MM.1S (cell line): ENCODE data around the gene PRDX2.

ENCODE experiments used
- DNase-seq: peaks from one replicate; pipeline ENCODE4 v3.0.0-alpha.2; 2015
- H2AFZ ChIP-seq: fragments of 300-600 bp; sonication (generic); 2 replicates; pipeline ENCODE4 v1.6.0; 2016; ENCODE audit warnings: antibody characterized with exemption, low read length
- H3F3A ChIP-seq: fragments of 300-600 bp; sonication (generic); 2 replicates; pipeline ENCODE4 v1.6.1; 2016; ENCODE audit warnings: mild to moderate bottlenecking, antibody characterized with exemption, low read length, moderate library complexity, mixed read lengths; ENCODE audit not compliant: insufficient read depth
- H3K27ac ChIP-seq: fragments of 300-600 bp; sonication (generic); 2 replicates; pipeline ENCODE4 v1.5.1; 2016; ENCODE audit warnings: mild to moderate bottlenecking, low read length
- H3K27me3 ChIP-seq: fragments of 300-600 bp; sonication (generic); replicated peaks from 2 replicates; pipeline ENCODE4 v1.6.0; 2016; ENCODE audit warnings: low read length; ENCODE audit not compliant: insufficient read depth
- H3K36me3 ChIP-seq: fragments of 300-600 bp; sonication (generic); replicated peaks from 2 replicates; pipeline ENCODE4 v1.6.1; 2016; ENCODE audit warnings: mild to moderate bottlenecking, low read length, mixed read lengths; ENCODE audit not compliant: insufficient read depth
- H3K4me1 ChIP-seq: fragments of 300-600 bp; sonication (generic); 2 replicates; pipeline ENCODE4 v1.6.1; 2016; ENCODE audit warnings: low read length, mixed read lengths
- H3K4me2 ChIP-seq: fragments of 300-600 bp; sonication (generic); 2 replicates; pipeline ENCODE4 v1.6.0; 2016; ENCODE audit warnings: low read depth, low read length
- H3K4me3 ChIP-seq: fragments of 300-600 bp; sonication (generic); 2 replicates; pipeline ENCODE4 v1.5.1; 2016; ENCODE audit warnings: low read length, mixed read lengths
- H3K79me2 ChIP-seq: fragments of 300-600 bp; sonication (generic); 2 replicates; pipeline ENCODE4 v1.6.1; 2016; ENCODE audit warnings: mixed run types, low read length, mixed read lengths
- H3K9ac ChIP-seq: fragments of 300-600 bp; sonication (generic); 2 replicates; pipeline ENCODE4 v1.6.1; 2016; ENCODE audit warnings: low read length, mixed read lengths
- H3K9me2 ChIP-seq: fragments of 300-600 bp; sonication (generic); replicated peaks from 2 replicates; pipeline ENCODE4 v1.6.1; 2016; ENCODE audit warnings: mild to moderate bottlenecking, low read length, mixed read lengths; ENCODE audit not compliant: insufficient read depth
- H3K9me3 ChIP-seq: fragments of 300-600 bp; sonication (generic); replicated peaks from 2 replicates; pipeline ENCODE4 v1.6.1; 2016; ENCODE audit warnings: mild to moderate bottlenecking, low read length, mixed read lengths; ENCODE audit not compliant: insufficient read depth
- H4K20me1 ChIP-seq: fragments of 300-600 bp; sonication (generic); 2 replicates; pipeline ENCODE4 v1.6.1; 2016; ENCODE audit warnings: mild to moderate bottlenecking, low read length, moderate library complexity, mixed read lengths; ENCODE audit not compliant: insufficient read depth
- EZH2 ChIP-seq: fragments of 300-600 bp; sonication (generic); optimal IDR thresholded peaks from 2 replicates; pipeline ENCODE3; 2017; ENCODE audit warnings: low read depth, mild to moderate bottlenecking, antibody characterized with exemption, low read length, mixed read lengths
- EZH2phosphoT487 ChIP-seq: fragments of 300-600 bp; sonication (generic); IDR thresholded peaks from 2 replicates; pipeline ENCODE4 v1.6.1; 2018; ENCODE audit warnings: antibody characterized with exemption, low read length
- TF ChIP-seq, protein P1 (sequence below): fragments of 300-600 bp; sonication (generic); IDR thresholded peaks from 2 replicates; pipeline ENCODE4 v1.5.1; 2016; ENCODE audit warnings: antibody characterized with exemption, low read length, mixed read lengths

PRDX2 gene

DNA sequence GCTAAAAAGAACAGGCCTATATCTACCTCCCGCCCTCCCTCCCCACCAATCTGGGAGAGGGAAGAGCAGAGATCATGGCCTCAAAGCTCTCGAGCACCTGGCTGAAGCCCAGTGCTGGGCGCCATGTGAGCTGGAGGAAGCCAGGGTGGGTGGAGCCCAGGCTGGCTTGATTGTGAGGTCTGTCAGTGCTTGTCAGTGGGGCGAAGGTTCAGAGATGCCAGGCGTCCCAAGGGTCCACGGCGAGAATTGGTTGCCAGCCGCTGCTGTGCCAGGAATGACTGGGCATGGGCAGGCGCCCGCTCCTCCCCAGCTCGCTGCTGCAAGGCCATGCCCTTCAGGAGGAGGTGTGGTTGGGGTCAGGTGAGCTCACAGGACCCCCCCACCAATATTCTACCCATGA lies 38.5 kb downstream of the PRDX2 start:
- Histone ChIP-seq H3K4me2 (no peak overlapping the region), H3F3A (no peaks in the 10 kb centered on the region), H3K27me3 (no peaks in the 10 kb centered on the region), H3K36me3 (no peaks in the 10 kb centered on the region), H3K4me1 (peaks cover 3% of the 10 kb centered on the region; the same call in 1 of the 2 replicates), H4K20me1 (no peaks in the 10 kb centered on the region), H3K4me3 (no peak overlapping the region), H3K9me3 (no peaks in the 10 kb centered on the region), H2AFZ (no peak overlapping the region), H3K79me2 (no peaks in the 10 kb centered on the region), H3K27ac (no peak overlapping the region), H3K9ac (no peak overlapping the region), H3K9me2 (no peaks in the 10 kb centered on the region)
- no peak for DNase-seq
- TF ChIP-seq EZH2 = no peak
- TF ChIP-seq, protein P1, sequence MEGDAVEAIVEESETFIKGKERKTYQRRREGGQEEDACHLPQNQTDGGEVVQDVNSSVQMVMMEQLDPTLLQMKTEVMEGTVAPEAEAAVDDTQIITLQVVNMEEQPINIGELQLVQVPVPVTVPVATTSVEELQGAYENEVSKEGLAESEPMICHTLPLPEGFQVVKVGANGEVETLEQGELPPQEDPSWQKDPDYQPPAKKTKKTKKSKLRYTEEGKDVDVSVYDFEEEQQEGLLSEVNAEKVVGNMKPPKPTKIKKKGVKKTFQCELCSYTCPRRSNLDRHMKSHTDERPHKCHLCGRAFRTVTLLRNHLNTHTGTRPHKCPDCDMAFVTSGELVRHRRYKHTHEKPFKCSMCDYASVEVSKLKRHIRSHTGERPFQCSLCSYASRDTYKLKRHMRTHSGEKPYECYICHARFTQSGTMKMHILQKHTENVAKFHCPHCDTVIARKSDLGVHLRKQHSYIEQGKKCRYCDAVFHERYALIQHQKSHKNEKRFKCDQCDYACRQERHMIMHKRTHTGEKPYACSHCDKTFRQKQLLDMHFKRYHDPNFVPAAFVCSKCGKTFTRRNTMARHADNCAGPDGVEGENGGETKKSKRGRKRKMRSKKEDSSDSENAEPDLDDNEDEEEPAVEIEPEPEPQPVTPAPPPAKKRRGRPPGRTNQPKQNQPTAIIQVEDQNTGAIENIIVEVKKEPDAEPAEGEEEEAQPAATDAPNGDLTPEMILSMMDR = no peak
- no peak for TF ChIP-seq EZH2phosphoT487

DNA sequence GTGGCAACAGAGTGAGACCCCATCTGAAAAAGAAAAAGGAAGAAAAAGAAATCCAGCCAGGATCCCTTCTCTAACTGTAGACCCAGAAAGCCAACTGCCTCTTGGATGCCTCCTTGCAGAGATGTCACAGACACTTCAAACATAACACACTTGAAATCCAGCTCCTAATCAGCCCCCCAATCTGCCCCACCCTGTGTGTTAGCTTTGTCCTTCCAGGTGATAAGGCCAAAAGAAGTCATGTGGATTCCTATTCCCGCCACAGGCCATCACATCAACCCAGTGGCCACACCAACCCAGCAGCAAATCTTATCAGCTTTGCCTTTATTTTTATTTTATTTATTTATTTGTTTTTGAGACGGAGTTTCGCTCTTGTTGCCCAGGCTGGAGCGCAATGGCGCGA lies 41.9 kb downstream of the PRDX2 start:
- H3K9me3 ChIP-seq = no peaks in the 10 kb centered on the region
- H3K27me3 ChIP-seq = peaks cover 16% of the 10 kb centered on the region
- H3K79me2 ChIP-seq = no peaks in the 10 kb centered on the region
- no peaks in the 10 kb centered on the region for H3F3A ChIP-seq
- no peak overlapping the region for H3K4me2 ChIP-seq
- no peak overlapping the region for H3K27ac ChIP-seq
- no peaks in the 10 kb centered on the region for H3K36me3 ChIP-seq
- H3K9me2 ChIP-seq = no peaks in the 10 kb centered on the region
- H4K20me1 ChIP-seq = no peaks in the 10 kb centered on the region
- no peak overlapping the region for H3K4me3 ChIP-seq
- no peak overlapping the region for H3K9ac ChIP-seq
- no peaks in the 10 kb centered on the region for H3K4me1 ChIP-seq
- no peak for DNase-seq
- no peak for TF ChIP-seq EZH2
- TF ChIP-seq EZH2phosphoT487 = no peak
- TF ChIP-seq, protein P1 = no peak
- H2AFZ ChIP-seq = no peak overlapping the region

DNA sequence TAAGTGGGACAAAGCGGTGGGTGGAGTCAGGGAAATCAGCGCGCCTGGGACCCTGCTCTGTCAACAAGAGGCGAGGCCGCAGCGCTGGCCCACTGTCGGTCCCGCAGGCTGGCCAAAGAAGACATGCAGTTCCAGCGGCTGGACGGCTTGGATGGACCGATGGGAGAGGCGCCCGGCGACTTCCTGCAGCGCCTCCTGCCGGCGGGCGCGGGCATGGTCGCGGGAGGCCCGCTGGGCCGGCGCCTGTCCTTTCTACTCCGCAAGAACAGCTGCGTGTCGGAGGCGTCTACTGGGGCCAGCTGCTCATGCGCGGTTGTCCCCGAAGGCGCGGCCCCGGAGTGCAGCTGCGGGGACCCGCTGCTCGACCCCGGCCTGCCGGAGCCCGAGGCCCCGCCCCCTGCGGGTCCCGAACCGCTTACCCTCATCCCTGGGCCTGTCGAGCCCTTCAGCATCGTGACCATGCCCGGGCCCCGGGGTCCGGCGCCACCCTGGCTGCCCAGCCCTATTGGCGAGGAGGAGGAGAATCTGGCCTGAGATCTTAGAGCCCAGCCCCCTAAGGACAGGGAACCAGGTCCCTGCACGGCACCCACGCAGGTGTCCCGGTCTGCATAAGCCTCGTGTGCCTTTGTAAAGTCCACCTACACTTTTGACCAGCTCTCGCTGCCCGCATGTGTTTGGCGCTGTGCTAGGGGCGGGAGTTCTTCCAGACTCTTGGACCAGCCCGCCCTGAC lies 43.9 kb downstream of the PRDX2 start:
- H3K27ac ChIP-seq = no peak overlapping the region
- peak; percentile 40 for DNase-seq
- TF ChIP-seq, protein P1 = peak; percentile 71
- TF ChIP-seq EZH2 (no peak), EZH2phosphoT487 (no peak)
- H3K27me3 ChIP-seq = peaks cover 33% of the 10 kb centered on the region
- no peaks in the 10 kb centered on the region for H3K4me1 ChIP-seq
- no peaks in the 10 kb centered on the region for H4K20me1 ChIP-seq
- H3K36me3 ChIP-seq = no peaks in the 10 kb centered on the region
- peak overlapping the region; percentile 95 for H3K4me2 ChIP-seq
- peak overlapping the region; percentile 71 for H2AFZ ChIP-seq
- H3F3A ChIP-seq = no peaks in the 10 kb centered on the region
- no peaks in the 10 kb centered on the region for H3K79me2 ChIP-seq
- H3K4me3 ChIP-seq = peak overlapping the region; percentile 58
- no peaks in the 10 kb centered on the region for H3K9me3 ChIP-seq
- no peak overlapping the region; the same call in 1 of the 2 replicates for H3K9ac ChIP-seq
- no peaks in the 10 kb centered on the region for H3K9me2 ChIP-seq
